ENCODE results near the gene TDRD15. TPM values are rescaled to one million over a fixed set of nuclear protein-coding genes. Genes with fewer than 3 reads are reported as not detected.

The TDRD15 gene
- total and polyA plus RNA-seq, 2 of the 13 experiments (the other 11 are each of a cell fraction or from before 2014, with no cell fraction given), result 0.12 to 0.29 TPM

DNA sequence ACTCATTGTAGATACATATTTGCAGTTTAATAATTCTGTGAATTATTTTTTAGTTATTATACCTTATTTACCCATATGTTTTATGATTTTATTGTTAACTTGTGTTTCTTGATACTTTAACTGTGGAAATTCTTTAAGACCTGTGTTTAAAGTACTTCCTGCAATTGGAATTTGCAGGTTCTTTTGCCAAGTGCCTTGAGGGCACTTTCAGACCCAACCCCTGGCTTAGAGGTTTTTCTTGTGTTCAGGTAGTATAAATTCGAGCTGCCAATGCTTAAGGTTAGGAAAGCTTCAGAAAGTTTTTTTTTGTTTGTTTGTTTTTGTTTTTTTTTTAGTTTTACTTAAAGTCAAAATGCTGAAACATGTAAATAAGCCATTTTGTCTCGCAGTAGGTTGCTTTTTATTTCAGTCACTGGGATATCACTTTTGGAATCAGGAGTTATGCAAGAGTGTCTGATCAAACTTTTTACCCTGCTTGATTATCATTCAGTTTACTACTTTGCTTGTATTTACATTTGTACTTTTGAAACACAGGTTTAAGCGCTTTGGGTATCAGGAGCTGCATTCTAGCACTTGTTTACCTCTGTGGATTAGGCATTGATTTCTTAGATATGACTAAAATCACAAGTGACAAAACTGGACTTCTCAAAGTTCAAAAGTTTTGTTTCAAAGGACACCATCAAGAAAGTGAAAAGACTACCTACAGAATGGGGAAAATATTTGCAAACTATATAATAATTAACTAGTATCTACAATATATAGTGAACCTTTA lies 31.8 kb downstream of the TDRD15 start (continued):
- TF ChIP-seq MIER3 (CRISPR knock-in tag; IDR thresholded peaks at IDR 0.05; ENCODE audit: borderline replicate concordance) (peak; percentile 68; the same call in 1 of the 2 replicates), CEBPB (IDR thresholded peaks at IDR 0.05; ENCODE audit: borderline replicate concordance, low read depth, low read length) (peak; percentile 51; the same call in 1 of the 2 replicates), FOXK1 (CRISPR knock-in tag; IDR thresholded peaks at IDR 0.05; ENCODE audit: borderline replicate concordance, low read depth) (peak; percentile 95), JUN (CRISPR knock-in tag; IDR thresholded peaks at IDR 0.05) (no peak), PAX8 (CRISPR knock-in tag; IDR thresholded peaks at IDR 0.05; ENCODE audit: borderline replicate concordance) (no peak), ATAD3A (CRISPR knock-in tag; IDR thresholded peaks at IDR 0.05) (no peak), DNMT3B (CRISPR knock-in tag; conservative IDR thresholded peaks at IDR 0.05) (0 out of 2 replicates have a peak, but pooled peaks have one; percentile 38), ZSCAN30 (CRISPR knock-in tag; IDR thresholded peaks at IDR 0.05) (no peak)
- TF ChIP-seq, protein P1, sequence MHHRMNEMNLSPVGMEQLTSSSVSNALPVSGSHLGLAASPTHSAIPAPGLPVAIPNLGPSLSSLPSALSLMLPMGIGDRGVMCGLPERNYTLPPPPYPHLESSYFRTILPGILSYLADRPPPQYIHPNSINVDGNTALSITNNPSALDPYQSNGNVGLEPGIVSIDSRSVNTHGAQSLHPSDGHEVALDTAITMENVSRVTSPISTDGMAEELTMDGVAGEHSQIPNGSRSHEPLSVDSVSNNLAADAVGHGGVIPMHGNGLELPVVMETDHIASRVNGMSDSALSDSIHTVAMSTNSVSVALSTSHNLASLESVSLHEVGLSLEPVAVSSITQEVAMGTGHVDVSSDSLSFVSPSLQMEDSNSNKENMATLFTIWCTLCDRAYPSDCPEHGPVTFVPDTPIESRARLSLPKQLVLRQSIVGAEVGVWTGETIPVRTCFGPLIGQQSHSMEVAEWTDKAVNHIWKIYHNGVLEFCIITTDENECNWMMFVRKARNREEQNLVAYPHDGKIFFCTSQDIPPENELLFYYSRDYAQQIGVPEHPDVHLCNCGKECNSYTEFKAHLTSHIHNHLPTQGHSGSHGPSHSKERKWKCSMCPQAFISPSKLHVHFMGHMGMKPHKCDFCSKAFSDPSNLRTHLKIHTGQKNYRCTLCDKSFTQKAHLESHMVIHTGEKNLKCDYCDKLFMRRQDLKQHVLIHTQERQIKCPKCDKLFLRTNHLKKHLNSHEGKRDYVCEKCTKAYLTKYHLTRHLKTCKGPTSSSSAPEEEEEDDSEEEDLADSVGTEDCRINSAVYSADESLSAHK (CRISPR knock-in tag; IDR thresholded peaks at IDR 0.05; ENCODE audit: borderline replicate concordance), result no peak
- TF ChIP-seq, protein P2, sequence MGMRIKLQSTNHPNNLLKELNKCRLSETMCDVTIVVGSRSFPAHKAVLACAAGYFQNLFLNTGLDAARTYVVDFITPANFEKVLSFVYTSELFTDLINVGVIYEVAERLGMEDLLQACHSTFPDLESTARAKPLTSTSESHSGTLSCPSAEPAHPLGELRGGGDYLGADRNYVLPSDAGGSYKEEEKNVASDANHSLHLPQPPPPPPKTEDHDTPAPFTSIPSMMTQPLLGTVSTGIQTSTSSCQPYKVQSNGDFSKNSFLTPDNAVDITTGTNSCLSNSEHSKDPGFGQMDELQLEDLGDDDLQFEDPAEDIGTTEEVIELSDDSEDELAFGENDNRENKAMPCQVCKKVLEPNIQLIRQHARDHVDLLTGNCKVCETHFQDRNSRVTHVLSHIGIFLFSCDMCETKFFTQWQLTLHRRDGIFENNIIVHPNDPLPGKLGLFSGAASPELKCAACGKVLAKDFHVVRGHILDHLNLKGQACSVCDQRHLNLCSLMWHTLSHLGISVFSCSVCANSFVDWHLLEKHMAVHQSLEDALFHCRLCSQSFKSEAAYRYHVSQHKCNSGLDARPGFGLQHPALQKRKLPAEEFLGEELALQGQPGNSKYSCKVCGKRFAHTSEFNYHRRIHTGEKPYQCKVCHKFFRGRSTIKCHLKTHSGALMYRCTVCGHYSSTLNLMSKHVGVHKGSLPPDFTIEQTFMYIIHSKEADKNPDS (CRISPR knock-in tag; IDR thresholded peaks at IDR 0.05), result no peak
- TF ChIP-seq, protein P3, sequence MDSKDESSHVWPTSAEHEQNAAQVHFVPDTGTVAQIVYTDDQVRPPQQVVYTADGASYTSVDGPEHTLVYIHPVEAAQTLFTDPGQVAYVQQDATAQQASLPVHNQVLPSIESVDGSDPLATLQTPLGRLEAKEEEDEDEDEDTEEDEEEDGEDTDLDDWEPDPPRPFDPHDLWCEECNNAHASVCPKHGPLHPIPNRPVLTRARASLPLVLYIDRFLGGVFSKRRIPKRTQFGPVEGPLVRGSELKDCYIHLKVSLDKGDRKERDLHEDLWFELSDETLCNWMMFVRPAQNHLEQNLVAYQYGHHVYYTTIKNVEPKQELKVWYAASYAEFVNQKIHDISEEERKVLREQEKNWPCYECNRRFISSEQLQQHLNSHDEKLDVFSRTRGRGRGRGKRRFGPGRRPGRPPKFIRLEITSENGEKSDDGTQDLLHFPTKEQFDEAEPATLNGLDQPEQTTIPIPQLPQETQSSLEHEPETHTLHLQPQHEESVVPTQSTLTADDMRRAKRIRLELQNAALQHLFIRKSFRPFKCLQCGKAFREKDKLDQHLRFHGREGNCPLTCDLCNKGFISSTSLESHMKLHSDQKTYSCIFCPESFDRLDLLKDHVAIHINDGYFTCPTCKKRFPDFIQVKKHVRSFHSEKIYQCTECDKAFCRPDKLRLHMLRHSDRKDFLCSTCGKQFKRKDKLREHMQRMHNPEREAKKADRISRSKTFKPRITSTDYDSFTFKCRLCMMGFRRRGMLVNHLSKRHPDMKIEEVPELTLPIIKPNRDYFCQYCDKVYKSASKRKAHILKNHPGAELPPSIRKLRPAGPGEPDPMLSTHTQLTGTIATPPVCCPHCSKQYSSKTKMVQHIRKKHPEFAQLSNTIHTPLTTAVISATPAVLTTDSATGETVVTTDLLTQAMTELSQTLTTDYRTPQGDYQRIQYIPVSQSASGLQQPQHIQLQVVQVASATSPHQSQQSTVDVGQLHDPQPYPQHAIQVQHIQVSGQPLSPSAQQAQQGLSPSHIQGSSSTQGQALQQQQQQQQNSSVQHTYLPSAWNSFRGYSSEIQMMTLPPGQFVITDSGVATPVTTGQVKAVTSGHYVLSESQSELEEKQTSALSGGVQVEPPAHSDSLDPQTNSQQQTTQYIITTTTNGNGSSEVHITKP (CRISPR knock-in tag; IDR thresholded peaks at IDR 0.05; ENCODE audit: low read depth), result no peak
- TF ChIP-seq, protein P4, sequence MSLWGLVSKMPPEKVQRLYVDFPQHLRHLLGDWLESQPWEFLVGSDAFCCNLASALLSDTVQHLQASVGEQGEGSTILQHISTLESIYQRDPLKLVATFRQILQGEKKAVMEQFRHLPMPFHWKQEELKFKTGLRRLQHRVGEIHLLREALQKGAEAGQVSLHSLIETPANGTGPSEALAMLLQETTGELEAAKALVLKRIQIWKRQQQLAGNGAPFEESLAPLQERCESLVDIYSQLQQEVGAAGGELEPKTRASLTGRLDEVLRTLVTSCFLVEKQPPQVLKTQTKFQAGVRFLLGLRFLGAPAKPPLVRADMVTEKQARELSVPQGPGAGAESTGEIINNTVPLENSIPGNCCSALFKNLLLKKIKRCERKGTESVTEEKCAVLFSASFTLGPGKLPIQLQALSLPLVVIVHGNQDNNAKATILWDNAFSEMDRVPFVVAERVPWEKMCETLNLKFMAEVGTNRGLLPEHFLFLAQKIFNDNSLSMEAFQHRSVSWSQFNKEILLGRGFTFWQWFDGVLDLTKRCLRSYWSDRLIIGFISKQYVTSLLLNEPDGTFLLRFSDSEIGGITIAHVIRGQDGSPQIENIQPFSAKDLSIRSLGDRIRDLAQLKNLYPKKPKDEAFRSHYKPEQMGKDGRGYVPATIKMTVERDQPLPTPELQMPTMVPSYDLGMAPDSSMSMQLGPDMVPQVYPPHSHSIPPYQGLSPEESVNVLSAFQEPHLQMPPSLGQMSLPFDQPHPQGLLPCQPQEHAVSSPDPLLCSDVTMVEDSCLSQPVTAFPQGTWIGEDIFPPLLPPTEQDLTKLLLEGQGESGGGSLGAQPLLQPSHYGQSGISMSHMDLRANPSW (CRISPR knock-in tag; IDR thresholded peaks at IDR 0.05; ENCODE audit: borderline replicate concordance), result no peak
- TF ChIP-seq, protein P5, sequence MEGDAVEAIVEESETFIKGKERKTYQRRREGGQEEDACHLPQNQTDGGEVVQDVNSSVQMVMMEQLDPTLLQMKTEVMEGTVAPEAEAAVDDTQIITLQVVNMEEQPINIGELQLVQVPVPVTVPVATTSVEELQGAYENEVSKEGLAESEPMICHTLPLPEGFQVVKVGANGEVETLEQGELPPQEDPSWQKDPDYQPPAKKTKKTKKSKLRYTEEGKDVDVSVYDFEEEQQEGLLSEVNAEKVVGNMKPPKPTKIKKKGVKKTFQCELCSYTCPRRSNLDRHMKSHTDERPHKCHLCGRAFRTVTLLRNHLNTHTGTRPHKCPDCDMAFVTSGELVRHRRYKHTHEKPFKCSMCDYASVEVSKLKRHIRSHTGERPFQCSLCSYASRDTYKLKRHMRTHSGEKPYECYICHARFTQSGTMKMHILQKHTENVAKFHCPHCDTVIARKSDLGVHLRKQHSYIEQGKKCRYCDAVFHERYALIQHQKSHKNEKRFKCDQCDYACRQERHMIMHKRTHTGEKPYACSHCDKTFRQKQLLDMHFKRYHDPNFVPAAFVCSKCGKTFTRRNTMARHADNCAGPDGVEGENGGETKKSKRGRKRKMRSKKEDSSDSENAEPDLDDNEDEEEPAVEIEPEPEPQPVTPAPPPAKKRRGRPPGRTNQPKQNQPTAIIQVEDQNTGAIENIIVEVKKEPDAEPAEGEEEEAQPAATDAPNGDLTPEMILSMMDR (CRISPR knock-in tag; IDR thresholded peaks at IDR 0.05), result no peak

Measured in HepG2 (cell line).